ENCODE data around the gene MTX1. TPM values are rescaled to one million over a fixed set of nuclear protein-coding genes. Genes with fewer than 3 reads are reported as not detected.

The MTX1 gene
- polyA plus RNA-seq, 1 experiment = 72.7 TPM

DNA sequence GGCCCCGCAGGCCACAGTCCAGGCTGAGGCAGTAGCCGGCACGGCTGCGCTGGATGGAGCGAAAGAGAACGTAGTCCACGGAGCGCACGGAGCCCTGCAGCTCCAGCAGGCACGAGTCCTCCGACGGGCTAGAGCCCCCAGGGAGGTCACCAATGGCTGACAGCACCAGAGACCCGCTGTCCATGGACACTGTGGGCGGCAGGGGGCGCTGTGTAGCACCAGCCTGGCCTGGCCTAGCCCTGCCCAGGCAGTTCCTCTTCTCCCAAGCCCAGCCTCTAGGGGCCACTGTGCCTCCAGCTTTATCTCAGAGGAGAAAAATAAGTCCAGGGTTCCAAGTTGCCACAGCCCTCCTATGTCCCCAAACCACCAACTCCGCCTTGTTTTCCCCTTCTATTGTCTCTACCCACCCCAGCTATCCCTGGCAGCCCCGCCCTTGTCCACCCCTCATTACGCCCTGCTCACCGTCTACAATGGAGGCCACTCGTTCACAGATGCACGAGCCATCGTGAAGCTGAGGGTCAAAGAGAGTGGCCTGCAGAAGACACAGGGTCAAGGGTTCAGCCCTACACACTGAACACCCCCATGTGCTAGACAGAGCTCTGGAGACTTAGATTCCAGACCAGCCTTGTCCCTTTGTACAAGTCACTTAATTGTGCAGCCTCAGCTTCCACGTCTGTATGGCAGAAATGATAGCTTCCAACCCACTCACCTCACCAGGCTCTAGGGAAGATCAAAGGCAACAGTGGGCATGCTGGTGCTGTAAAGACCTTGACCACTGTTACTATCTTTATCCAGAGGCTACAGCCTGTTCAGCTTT, 42.3 kb downstream of the MTX1 start:
- CTCF ChIA-PET = interaction anchor here (0.6 to 5.0 kb wide), 57 partner anchors 10 to 479 kb away, joined by 3 to 54 read pairs (median 5); partner anchors contain the start of genes CLK2, FDPS, KRTCAP2 and MTX1
- Histone ChIP-seq H3K4me3 (ENCODE audit: low read depth, low read length) (no peak overlapping the region), H3K27me3 (ENCODE audit: control insufficient read depth, insufficient read depth, low read length) (no peaks in the 10 kb centered on the region)

DNA sequence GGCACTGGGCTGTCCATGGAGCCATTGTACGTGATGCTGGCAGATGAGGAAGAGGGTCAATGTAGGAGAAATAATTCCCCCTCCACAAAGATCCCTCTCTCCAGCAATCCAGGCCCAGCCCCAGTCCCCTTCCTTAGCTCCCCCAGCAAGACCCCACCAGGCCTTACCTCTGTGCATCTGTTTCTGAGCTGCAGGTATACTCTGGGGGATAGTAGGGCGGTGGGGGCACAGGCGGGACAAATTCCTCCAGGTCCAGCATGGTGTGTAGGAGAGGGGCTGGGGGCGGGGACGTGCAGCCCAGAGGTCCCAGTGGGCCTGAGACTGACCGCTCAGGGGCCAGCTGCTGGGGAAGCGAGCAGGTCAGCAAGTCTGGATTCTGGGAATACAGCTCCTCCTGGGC, 43.1 kb downstream of the MTX1 start:
- POLR2A ChIA-PET = no interaction called here
- TF ChIP-seq, protein P1, sequence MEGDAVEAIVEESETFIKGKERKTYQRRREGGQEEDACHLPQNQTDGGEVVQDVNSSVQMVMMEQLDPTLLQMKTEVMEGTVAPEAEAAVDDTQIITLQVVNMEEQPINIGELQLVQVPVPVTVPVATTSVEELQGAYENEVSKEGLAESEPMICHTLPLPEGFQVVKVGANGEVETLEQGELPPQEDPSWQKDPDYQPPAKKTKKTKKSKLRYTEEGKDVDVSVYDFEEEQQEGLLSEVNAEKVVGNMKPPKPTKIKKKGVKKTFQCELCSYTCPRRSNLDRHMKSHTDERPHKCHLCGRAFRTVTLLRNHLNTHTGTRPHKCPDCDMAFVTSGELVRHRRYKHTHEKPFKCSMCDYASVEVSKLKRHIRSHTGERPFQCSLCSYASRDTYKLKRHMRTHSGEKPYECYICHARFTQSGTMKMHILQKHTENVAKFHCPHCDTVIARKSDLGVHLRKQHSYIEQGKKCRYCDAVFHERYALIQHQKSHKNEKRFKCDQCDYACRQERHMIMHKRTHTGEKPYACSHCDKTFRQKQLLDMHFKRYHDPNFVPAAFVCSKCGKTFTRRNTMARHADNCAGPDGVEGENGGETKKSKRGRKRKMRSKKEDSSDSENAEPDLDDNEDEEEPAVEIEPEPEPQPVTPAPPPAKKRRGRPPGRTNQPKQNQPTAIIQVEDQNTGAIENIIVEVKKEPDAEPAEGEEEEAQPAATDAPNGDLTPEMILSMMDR (IDR thresholded peaks at IDR 0.05; ENCODE audit: insufficient read depth, low read depth, low read length) = no peak
- CTCF ChIA-PET = interaction anchor here (0.7 to 5.0 kb wide), 35 partner anchors 9 to 478 kb away, joined by 3 to 54 read pairs (median 9); partner anchors contain the start of genes CLK2, FDPS, KRTCAP2 and MTX1

More for the DNA sequence above, 42.3 kb downstream of the MTX1 start:
- POLR2A ChIA-PET = interaction anchor here (0.6 kb wide), 1 partner anchor 22 kb away, joined by 3 read pairs; the partner anchor contains the start of gene CLK2
- no peak for DNase-seq (ENCODE audit: low read depth)
- TF ChIP-seq, protein P1 (IDR thresholded peaks at IDR 0.05; ENCODE audit: insufficient read depth, low read depth, low read length) = peak; percentile 100
- peaks cover 17% of the 10 kb centered on the region for H3K36me3 ChIP-seq (ENCODE audit: control insufficient read depth, insufficient read depth, low read length)

DNA sequence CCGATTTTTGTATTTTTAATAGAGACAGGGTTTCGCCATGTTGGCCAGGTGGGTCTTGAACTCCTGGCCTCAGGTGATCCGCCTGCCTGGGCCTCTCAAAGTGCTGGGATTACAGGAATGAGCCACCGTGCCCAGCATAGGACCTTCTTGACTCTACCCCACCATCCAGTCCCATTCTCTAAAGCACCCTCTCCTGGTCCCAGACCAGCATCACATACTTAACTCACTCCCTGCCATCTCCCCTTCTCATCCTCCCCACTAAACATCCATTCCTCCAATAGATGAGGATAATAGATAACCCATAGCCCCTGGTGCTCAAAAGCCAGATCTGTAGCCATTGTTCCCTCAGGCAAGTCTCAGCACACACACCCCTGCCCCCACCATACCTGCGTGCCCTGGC, 44.7 kb downstream of the MTX1 start:
- POLR2A ChIA-PET = no interaction called here
- peak overlapping the region; percentile 86; the same call in 1 of the 2 replicates for H3K4me3 ChIP-seq (ENCODE audit: low read depth, low read length)
- CTCF ChIA-PET = interaction anchor here (0.6 to 3.3 kb wide), 4 partner anchors 46 to 338 kb away, joined by 3 to 54 read pairs (median 18); partner anchors contain the start of gene THBS3
- DNase-seq (ENCODE audit: low read depth) = no peak
- H3K27me3 ChIP-seq (ENCODE audit: control insufficient read depth, insufficient read depth, low read length) = no peaks in the 10 kb centered on the region
- peaks cover 12% of the 10 kb centered on the region for H3K36me3 ChIP-seq (ENCODE audit: control insufficient read depth, insufficient read depth, low read length)
- TF ChIP-seq, protein P1 (IDR thresholded peaks at IDR 0.05; ENCODE audit: insufficient read depth, low read depth, low read length) = peak; percentile 10; the same call in 1 of the 2 replicates

More for the DNA sequence above, 43.1 kb downstream of the MTX1 start:
- H3K27me3 ChIP-seq (ENCODE audit: control insufficient read depth, insufficient read depth, low read length) = no peaks in the 10 kb centered on the region
- no peak overlapping the region for H3K4me3 ChIP-seq (ENCODE audit: low read depth, low read length)
- H3K36me3 ChIP-seq (ENCODE audit: control insufficient read depth, insufficient read depth, low read length) = peaks cover 18% of the 10 kb centered on the region
- DNase-seq (ENCODE audit: low read depth) = no peak

DNA sequence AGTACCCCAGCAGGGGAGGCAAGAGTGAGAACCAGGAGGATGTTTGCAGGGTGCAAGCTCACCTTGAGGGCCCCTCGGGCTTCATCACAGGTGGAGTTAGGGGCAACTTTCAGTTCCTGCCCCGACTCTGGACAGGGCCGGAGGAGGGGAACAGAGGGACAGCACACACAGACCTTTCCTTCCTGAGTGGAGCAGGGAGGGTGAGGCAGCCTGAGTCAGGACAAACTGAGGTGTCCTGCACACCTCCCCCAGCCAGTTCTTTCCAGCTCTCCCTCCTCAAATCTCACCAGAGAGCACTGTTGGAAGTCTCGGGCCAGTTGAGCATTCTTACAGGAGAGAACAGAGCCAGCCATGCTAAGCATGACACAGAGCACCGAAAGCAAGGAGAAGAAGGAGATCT, 45.3 kb downstream of the MTX1 start:
- Histone ChIP-seq H3K36me3 (ENCODE audit: control insufficient read depth, insufficient read depth, low read length) (peaks cover 11% of the 10 kb centered on the region), H3K27me3 (ENCODE audit: control insufficient read depth, insufficient read depth, low read length) (no peaks in the 10 kb centered on the region), H3K4me3 (ENCODE audit: low read depth, low read length) (peak overlapping the region; percentile 86)
- DNase-seq (ENCODE audit: low read depth) = no peak
- TF ChIP-seq, protein P1 (IDR thresholded peaks at IDR 0.05; ENCODE audit: insufficient read depth, low read depth, low read length) = no peak
- POLR2A ChIA-PET = no interaction called here
- CTCF ChIA-PET = interaction anchor here (1.0 kb wide), 1 partner anchor 60 kb away, joined by 3 read pairs; no protein-coding TSS in a partner anchor

DNA sequence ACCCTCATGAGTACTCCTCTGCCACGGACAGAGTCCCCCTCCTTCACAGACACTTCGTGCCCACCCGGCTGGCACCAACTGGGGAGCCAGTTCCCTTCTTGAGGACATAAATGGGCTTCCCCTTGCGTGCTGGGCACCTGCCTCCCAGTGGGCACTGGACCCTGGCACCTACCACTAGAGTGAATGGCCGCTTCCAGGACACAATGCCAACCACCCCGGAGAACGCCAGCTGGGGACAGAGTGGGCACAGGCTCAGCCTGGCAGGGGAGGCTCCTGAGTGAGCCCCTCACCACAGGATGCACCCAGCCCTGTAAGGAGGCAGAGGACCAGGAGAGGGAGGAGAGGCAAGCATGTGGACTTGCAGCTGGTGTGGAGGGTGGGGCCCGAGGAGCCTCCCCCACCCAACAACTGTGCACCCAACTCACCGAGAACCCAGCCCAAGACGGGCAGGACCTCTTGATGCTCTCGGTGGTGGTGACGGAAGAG, 45.8 kb downstream of the MTX1 start:
- H3K27me3 ChIP-seq (ENCODE audit: control insufficient read depth, insufficient read depth, low read length) = no peaks in the 10 kb centered on the region
- TF ChIP-seq, protein P1 (IDR thresholded peaks at IDR 0.05; ENCODE audit: insufficient read depth, low read depth, low read length) = no peak
- ChIA-PET POLR2A (no interaction called here), CTCF (interaction anchor here (1.0 kb wide), 1 partner anchor 60 kb away, joined by 3 read pairs; no protein-coding TSS in a partner anchor)
- H3K4me3 ChIP-seq (ENCODE audit: low read depth, low read length) = peak overlapping the region; percentile 86
- DNase-seq (ENCODE audit: low read depth) = no peak
- peaks cover 11% of the 10 kb centered on the region for H3K36me3 ChIP-seq (ENCODE audit: control insufficient read depth, insufficient read depth, low read length)
